ENCODE data around the gene ABCC2.
"Not testable (repeated sequence)": the region's sequence is repeated elsewhere in the genome, so short reads cannot be mapped to it uniquely, and the experiment has no call there.

The ABCC2 gene
- total RNA-seq = 0.12 to 5.9 (median 0.33) reads per million in 17 experiments

DNA sequence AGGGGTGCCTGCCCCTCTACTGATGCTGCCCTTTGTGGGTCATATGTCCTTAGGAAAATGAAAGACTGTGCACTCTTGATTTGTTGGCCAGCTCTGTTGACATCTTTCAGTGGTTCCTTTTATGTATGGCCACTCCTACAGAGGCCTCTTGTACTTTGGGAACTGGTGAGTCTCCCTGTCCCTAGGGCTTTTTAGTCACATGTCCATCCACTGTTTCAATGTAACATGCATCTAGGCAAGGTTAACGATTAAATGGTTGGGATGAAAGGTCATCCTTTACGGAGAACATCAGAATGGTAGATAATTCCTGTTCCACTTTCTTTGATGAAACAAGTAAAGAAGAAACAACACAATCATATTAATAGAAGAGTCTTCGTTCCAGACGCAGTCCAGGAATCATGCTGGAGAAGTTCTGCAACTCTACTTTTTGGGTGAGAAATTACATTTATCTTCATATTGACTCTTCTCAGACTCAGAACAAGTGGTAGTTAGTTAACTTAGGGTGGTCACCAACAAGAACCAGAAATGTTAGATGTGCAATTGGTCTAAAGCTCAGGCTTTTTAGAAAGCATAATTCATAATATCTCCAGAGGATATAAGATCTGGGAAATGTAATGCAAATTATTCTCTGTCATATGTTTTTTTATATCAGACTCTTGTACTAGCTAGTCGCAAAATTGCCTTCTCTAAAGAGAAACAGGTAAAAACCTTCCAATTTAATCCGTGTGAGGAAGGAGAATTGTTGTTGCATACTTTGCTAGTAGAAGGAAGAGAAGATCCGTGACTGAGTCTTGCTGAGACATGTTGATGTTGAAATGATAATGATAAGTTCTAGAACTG is at the start of gene ABCC2:
TSS of gene ABCC2 (plus strand) at position 194 of the 840 bp plus-strand sequence. CDS start at position 399, 205 bp downstream.
- peak in 3 of 4 experiments; percentile 15 to 31 (median 23) for DNase-seq

DNA sequence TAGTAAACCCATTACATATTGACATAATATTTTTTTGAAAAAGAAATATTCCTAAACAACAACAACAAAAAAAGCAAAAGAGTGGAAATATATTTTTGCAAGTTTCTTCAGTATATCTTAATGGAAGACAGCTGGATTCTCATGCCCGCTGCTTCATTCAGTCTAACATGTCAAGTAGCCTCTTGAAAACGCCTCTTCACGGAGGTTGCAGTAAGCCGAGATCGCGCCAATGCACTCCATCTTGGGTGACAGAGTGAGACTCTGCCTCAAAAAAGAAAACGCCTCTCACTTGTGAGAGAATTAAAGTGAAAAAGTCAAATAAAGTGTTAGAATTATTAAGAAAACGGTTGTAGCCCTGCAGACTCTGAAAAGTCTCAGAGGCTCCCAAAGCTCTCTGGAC is 49.1 kb upstream of the ABCC2 start:
- DNase-seq = no peak

DNA sequence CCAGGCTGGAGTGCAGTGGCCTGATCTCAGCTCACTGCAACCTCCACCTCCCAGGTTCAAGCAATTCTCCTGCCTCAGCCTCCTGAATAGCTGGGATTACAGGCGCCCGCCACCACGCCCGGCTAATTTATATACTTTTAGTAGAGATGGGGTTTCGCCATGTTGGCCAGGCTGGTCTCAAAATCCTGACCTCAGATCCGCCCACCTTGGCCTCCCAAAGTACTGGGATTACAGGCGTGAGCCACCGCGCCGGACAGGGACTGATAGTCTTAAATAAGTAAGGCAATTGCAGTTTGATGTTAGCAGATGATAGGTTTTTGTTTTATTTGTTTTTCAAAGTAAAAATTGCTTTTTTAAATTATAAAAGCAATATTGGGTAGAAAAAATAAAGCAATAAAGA is 48.3 kb upstream of the ABCC2 start:
- not testable (repeated sequence) for DNase-seq

DNA sequence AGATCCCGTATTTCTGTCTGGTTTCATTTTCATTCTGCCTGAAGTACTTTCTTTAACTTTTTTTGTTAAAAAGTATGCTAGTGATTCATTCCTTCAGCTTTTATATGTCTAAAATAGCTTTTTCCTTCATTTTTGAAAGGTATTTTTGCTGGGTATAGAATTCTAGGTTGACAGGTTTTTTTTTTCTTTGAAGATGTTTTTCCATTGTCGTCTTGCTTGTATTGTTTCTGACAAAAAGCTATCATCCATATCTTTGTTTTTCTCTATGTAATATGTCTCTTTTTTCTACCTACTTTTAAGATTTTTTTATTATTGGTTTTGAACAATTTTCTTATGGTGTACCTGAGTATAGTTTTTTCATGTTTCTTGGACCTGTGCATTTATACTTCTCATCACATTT is 42.2 kb upstream of the ABCC2 start:
- DNase-seq = no peak

DNA sequence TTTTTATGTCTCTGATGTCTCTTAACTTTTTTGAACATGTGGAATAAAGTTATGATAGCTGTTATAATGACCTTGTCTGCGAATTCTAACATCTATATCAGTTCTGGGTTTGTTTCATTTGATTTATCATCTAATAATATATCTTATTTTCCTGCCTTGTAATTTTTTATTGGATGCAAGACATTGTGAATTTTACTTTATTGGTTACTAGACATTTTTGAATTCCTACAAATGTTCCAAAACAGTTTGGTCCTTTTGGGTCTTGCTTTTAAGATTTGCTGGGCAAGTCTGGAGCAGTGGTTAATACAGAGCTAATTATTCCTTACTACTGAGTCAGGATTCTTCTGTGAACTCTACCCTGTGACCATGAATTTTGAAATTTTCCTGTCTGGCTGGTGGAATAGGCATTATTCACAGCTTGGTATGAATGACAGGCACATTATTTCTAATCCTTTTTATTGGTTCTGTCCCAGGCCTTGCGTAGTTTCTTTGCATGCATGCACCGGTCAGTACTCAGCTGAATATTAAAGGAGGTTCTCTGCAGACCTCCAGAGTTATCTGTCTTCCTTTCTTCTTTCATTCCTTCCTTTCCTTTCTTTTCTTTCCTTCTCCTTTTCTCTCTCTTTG is 41.4 kb upstream of the ABCC2 start:
- DNase-seq = no peak

DNA sequence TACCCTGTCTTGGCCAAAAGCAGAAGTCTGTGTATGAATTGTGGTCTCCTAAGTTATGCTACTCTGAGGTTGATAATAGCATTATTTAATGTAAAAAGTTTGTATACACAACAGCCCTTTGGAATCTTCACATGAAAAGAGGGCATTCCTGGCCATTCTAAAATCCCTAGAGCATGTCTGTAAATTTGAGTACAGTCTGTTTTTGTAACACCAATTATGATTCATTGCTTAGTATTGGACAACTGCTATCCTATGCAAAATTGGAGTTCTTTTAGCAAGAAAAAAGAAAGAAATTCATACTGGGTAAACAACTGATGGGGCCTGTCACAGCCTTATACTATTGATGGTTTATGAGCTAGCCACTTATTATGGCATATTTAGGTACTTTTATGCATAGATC is 40.2 kb upstream of the ABCC2 start:
- no peak for DNase-seq

DNA sequence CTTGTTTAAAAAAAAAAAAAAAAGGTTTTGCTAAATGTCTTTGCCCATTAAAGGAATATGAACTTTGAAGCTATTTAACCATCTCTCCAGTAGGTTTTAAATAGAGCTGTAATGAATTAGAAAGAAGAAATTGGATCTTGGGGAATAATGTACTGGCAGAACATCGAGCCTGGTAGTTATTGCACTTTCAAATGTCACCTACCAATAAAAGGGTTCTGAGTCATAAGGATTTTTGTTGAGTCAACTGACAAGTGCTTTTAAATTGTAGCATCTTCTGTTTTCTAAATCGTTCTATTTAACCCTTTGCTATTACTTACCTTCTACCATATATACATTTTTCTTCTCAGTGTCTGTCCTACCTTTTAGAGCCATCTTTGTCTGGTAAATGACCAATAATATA is 39.7 kb upstream of the ABCC2 start:
- no peak for DNase-seq

DNA sequence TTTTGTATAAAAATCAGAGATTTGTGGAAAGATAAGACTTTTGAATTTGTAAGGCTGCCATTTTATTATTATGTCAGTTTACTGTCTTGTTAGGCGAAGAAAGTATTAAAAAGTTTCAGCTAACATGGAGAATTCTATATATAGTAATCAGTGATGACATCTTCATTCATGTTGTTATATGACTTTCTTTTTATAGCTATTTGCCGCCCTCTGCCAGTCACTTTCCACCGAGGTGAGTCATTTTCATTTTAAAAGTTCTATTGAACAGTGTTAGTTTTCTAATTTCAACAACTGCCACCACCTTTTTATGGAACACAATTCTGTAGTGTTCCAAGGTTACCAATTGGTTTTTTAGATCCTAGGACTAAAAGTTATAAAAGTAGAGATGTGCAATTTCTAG is 38.6 kb upstream of the ABCC2 start:
- DNase-seq = no peak

DNA sequence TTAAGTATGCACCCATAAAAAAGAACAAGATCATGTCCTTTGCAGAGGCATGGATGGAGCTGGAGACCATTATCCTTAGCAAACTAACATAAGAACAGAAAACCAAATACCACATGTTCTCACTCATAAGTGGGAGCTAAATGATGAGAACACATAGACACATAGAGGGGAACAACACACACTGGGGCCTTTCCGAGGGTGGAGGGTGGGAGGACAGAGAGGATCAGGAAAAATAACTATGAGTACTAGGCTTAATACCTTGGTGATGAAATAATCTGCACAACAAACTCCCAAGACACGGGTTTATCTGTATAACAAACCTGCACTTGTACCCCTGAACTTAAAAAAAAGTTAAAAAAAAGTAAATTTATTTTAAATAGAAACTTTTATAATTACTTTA is 36.3 kb upstream of the ABCC2 start:
- not testable (repeated sequence) for DNase-seq

DNA sequence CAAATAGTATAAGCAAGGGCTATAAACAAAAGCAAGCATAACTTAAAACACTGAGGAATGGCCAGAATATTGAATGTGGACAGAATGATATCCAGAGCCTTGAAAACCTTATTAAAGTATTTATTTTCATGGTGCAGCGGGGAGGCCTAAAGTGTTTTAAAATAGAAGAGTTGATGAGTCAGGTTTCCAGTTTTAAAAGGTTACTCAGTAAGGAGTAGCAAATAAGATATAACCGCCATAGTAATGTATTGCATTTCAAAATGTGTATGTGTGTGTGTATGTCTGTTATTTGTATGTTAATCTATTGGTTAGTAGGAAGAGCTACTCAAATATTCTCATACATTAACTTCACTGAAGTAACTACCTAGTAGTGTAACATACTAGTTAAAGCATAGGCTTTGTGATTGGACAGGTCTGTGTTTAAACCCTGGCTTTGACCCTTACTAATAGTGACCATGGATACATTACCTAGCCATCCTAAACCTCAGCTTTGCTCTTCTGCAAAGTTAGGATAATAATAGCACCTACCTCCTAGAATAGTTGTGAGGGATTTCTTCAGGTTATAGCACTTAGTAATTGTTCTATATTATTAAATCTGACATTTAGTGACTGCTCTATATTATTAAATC is 33.5 kb upstream of the ABCC2 start:
- DNase-seq = no peak

DNA sequence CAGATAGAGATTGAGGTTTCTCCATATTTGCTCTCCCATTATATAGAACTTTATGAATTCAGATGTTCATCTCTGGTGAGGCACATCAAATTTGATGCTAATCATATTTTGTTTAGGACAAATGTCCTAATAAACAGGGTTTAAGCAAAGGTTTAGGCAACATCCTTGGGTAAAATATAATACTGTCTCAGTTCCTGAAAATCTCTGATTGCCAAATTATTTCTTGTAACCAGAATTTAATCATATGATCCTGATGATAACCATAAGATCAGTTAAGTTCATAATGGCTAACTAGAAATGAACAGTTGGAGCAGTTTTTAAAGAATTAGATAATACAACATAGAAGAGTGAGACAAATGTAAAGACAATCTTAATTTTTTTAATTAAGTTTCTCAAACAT is 31.8 kb upstream of the ABCC2 start:
- peak in 2 of 4 experiments; percentile 24 to 37 for DNase-seq

DNA sequence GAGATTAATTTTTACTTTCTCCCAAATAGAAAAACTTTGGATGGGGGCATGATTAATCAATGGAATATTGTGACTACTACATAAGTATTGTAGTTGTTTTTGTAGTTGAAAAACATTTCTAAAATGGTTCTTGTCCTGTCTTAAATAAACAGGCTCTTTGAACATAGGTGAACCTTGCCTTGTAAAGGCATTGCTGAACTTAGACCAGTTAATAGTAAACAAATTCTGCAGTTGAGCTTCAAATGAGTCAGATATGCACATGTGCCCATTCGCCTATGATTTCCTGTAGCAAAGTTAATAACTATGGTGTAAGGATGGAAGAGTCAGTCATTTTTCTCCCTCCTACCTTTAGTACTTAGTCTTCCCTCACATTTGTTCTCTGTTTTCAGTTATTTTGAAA is 27.8 kb upstream of the ABCC2 start:
- DNase-seq = peak in 1 of 4 experiments; percentile 28

DNA sequence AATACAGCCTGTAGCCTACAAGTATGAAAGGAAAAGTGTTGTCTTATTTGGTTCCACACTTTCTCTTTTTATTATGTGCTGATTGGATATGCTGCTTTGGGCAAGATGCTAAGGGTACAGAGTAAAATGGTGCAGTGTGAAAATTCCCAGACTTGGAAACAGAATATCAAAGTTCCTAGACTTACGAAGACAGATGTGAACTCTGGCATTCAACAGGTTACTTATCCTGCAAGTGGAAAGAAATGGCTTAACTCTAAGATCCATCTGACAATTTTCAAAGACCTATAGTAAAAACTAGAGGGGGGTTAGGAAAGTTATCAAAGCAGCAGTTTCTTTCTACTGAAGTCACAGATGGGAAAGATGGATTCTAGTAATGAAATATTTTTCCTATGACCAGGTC is 26.3 kb upstream of the ABCC2 start:
- no peak for DNase-seq

DNA sequence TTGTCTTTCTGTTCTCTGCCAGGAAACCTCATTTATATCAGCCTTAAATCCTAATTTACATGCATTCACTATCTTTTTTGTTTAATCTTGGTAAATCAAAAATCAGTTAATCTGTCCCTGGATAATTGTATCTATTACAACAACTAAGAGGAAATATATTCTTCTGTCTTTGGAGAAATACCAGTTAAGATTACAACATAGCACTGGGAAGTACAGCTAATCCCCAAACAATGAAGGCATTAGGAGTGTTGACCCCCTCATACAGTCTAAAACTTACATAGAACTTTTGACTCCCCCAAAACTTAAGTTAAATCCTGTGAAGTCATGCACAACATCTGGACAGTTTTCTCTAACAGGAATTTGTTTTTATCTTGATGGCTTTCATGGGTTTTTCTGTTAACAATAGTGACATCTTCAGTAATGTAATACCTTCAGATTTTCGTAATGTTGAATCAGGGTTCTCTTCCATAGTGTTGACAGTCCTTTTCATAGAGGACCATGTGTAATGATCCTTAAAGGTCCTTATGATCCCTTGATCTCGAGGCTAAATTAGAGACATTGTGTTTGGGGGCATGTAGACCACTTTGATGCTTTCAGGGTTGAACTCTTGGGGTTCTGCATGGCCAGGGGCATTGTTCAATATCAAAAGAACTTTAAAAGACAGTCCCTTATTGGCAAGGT is 24.1 kb upstream of the ABCC2 start:
- no peak for DNase-seq

DNA sequence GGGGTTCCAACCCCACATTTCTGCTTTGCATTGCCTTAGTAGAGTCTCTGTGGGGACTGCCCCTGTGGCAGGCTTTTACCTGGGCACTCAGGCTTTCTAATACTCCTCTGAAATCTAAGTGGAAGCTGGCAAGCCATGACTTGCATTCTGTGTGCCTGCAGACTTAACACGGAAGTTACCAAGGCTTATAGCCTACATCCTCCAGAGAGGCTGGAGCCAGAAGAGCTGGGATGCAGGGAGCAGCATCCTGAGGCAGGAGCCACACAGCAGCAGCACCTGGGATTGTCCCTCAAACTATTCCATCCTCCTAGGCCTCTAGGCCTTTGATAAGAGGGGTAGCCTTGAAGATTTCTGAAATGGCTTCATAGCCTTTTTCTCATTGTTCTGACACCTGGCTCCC is 22.1 kb upstream of the ABCC2 start:
- DNase-seq = no peak

DNA sequence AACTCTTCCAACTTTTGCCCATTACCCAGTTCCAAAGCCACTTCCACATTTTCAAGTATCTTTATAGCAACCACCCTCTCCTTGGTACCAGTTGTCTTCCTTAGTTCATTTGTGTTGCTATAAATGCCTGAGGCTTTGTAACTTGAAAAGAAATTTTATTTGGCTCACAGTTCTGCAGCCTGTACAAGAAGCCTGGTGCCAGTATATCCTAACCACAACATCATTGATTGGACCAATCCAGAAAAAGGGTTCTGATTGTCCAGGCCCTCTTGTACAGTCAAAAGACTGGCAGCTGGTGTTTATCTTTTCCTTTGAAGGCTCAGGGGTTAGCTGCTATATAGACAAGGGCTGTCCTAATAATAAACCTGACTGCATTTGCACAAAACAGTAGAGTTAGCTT is 21.1 kb upstream of the ABCC2 start:
- peak in 1 of 4 experiments; percentile 3 for DNase-seq

DNA sequence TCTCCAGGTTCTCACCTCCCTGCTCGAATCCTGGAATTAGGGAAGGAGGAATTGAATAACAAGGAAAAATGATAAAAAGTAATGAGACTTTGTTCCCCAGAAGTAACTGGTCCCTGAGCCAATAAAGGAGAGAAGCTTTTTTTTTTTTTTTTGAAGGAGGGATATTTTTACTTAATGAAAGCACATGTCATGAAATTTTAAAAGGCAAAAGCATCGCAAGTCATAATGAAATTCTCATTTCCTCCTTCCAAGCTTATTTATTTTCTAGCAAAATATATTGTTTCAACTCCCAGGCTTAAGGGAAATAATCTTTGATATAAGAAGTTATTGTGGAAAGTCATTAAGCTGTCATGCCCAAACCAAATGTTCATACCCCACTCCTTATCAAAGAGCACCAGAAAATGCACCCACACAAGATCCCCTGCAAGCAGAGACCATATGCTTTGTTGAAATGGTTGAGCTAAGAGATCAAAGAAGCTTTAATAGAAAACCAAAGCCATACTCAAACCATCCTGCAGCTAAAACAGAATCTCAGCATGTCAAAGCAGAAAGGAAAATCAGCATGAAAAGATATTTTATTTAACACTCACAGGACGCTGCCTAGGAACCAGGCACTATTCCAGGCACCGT is 16.7 kb upstream of the ABCC2 start:
- DNase-seq = no peak

DNA sequence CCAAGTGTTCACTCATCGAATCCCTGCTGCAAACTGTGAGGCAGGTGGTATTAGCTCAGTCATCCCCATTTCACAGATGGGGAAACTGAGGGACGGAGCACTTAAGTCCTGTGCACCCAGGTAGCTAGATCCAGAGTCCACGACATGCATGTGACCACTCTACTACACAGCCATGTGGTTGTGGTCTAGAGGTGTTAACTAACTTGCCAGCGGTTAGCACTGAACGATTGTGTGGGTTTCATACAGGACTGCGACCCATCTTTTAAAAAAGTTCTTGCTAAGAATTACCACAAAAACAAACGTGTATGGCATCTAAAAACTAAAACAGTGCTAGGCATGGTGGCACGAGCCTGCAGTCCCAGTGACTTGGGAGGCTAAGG is 16.1 kb upstream of the ABCC2 start:
- no peak for DNase-seq

DNA sequence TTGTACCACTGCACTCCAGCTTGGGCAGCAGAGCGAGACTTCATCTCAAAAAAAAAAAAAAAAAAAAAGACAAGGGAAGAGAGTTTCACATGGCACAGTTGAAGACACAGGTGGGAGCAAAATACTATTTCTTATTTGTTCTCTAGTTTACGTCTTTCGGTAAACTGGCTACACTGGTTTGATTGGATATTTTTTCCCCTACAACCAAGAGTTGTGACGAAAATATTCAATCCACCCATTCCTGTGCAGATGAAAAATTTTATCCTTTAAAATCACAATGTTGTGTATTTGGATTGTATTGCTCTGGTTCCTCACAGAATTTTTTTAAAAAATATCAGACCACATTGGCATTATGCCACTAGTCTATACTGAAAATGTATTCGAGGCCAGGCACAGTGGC is 14.5 kb upstream of the ABCC2 start:
- DNase-seq = no peak

DNA sequence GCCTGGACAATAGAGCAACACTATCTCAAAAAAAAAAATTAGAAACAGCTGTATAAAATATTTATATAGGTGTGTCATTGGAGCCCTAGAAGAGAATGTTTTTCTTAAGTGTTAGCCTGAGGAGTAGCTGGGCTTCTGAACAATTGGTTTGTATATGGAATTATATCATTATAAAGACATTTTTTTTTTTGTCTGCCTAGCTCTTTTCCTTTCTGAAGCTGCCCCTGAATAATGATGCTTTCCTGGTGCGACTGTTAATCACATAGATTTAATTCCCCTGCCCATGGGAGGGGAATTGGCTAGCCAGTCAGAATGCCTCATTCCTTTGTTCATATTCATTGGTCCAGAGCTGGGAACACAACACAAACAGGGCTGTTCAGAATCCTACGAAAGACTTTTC is 13.9 kb upstream of the ABCC2 start:
- no peak for DNase-seq

DNA sequence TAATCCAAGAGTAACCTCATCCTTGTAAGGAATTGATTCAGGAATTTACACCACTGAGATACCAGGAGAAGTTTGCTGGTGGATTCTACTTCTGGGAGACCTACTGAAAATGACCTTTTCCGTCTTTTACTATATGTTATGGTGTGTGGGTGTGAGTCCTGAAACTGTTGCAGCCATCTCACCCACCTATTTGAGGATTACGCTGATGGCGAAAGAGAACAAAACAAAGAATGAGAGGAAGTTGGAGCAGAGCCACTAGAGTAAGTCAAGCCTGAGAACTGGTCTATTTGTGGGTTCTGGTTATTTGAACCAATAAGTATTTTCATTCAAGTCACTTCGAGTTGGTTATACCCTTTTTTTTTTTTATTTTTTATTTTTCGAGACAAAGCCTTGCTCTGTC is 12.7 kb upstream of the ABCC2 start:
- DNase-seq = peak; percentile 14 to 61 (median 41)

DNA sequence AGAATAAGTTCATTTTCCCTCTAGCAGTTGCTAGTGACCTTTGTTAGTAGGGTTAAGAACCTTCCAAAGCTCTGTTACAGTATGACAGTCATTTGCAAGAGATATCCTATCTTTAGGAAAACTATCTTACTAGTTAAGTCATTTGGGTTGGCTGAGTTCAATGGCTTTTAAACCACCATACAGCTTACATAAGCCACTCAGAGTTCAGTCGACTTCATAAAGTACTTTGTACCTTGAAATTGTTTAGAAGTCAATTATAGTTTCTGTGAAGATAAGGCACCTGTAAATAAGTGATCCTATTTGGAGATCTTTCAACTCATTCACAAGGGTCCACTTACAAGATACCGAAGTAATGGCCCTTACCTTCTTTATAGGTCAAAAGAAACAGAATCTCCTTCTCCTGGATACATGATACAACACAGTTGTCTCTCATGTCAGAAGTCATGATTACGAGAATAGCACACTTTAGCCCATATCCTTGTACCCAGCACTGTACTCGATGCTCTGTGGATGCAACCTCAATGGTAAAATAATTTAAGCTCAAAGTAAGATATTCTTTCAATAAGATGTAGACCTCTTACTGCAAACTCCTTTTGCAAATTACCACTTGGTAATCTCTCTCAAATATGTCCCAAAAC is 11.9 kb upstream of the ABCC2 start:
- no peak for DNase-seq
